HG03378 (cell line): Measurements from ENCODE around the gene EEFSEC.

Experiments used
- ATAC-seq: cut with Tn5 transposase; IDR thresholded peaks from one replicate; pipeline ENCODE4 v1.9.1; 2021; ENCODE audit warnings: mild to moderate bottlenecking, moderate library complexity; ENCODE audit not compliant: unreplicated experiment

Gene EEFSEC

DNA sequence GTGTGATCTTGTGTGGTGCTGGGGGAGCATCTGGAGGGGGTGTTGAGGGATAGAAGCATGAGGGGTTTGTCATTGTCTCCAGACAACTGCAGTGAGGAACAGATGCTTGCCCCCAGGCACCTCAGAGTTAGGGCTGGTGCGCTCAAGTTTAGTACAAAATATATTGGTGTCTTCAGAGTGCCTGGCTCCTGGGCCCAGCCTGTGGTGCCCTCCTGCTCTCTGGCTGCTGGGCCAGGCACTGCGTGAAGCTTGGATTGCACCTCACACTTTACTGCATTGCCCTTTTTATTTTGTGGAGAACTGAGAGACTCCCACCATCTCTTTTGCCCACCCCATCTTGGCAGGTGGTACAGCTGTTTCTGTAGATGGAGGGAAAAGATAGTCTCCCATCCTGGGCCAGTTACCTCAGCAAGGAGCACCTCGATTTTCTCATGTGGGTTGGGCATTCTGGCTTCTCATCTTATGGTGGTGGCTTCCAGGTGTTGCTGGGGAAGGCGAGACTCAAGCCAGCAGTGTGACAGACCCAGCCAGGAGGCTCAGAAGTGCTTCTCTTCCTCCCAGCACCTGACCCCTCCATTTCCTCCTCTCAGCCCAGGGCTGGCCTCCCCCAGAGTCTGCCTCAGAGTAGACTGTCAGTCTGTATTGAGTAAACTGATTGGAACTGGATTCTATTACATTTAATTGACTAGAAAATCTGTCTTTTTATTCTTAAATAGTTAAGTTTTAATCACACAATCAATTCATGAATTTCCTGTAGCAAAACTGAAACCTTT is 173.0 kb downstream of the EEFSEC start:
- ATAC-seq, result no peak

GRCh38 chr3:128327606-128328031 is 174.3 kb downstream of the EEFSEC start:
- ATAC-seq, result no peak

- no peak for ATAC-seq
These were observed 175.5 kb downstream of the EEFSEC start for GRCh38 chr3:128328546-128329458.

DNA sequence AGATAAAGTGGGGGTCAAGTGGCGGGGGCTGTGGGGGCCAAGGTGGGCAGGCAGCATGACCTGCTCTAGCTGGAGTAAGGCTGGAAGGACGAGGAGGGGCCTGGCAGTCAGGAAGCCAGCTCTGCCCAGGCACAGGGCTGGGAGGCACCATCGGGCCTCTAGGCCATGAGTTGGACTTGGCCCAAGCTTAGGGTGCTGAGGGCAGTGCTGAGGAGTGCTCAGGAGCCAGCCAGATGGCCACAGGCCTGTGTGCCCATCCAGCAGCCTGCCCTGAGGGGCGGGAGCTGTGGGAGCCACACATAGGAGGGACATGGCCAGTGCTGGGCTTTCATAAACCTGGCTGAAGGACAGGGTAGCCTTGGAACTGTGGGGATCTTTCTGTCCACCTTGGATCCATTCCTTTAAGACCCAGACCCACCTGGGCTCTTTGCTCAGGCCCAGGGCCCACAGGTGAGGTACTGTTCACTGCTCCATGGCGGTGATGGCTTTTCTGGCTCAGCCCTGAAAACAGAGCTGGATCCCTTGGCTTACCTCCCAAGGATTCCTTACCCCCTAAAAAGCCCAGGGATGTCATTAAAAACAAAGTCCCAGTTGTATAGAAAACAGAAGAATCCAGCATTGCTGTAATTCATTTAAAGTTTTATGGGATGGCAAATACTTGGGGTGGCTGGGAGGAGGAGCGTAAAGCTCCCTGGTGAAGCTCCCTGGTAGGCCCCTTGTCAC is 176.4 kb downstream of the EEFSEC start:
- no peak for ATAC-seq

DNA sequence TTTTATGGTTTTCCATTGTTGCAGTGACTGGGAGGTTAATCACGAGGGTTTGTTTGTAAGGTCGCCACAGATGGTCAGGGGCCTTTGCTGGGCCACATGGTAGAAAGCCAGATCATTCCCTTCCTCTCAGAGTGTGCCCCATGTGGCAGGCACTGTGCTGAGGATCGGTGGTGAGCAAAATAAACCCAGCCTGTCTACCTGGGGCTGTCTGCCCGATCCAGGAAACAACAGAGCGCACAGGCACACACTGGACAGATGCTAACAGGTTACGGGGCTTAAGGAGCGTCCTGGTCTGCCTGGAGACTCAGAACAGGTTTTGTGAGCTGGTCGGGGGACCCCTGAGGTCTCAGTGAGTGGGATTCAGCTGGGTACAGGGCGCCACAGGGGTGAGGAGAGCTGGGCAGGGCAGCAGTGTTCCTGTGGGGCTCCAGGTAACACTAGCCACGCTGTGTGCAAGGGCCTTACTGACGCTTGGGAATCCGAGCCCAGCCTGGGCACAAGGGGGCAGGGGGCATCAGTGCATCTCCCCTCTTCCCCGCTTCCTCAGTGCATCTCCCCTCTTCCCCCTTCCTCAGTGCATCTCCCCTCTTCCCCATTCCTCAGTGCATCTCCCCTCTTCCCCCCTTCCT is 177.0 kb downstream of the EEFSEC start:
- no peak for ATAC-seq

DNA sequence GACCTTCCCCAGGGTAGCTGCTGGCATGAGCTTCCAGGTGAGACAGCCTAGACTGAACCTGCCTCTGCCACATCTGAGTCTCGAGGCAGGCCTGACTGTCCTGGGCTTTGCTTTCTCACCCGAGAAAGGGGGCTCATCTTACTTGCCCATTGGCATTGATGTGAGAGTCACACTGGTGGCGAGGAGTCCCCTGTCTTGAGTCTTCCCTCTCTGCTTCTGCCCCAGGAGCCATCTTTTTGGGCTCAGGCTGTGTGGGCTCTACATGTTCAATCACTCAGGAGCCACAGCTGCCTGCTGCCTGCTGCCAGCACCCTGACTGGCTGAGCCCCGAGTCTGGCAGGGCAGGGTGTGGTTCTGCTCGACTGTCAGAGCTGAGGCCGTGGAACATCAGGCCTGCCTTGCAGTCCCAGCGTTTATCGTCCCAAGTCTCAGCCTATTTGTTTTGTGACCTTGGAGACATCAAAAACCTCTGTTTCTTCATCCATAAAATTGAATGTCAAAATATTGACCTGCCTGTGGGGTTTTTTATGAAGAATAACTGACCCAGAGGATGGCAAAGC is 180.9 kb downstream of the EEFSEC start:
- ATAC-seq, result no peak

DNA sequence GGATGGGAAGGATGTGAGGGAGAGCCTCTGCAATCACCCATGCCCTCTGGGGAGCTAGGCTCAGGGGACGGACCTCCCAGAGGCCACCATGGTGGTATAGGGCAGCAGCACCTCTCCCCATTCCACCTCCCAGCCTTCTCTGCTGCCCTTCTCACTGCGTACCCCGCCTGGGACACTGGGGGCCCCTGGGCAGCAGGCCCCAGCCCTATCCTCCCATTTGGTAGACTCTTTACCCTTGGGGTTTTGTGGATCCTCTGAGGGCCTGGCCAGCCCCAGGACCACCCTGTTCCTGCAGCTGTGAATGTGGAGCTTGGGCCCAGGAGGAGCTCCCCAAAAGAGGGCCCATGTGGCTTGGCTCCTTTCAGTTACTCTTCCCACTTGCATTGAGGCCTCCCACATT is 181.5 kb downstream of the EEFSEC start:
- no peak for ATAC-seq

- ATAC-seq, result no peak
These were observed 182.5 kb downstream of the EEFSEC start for GRCh38 chr3:128335621-128336296.

DNA sequence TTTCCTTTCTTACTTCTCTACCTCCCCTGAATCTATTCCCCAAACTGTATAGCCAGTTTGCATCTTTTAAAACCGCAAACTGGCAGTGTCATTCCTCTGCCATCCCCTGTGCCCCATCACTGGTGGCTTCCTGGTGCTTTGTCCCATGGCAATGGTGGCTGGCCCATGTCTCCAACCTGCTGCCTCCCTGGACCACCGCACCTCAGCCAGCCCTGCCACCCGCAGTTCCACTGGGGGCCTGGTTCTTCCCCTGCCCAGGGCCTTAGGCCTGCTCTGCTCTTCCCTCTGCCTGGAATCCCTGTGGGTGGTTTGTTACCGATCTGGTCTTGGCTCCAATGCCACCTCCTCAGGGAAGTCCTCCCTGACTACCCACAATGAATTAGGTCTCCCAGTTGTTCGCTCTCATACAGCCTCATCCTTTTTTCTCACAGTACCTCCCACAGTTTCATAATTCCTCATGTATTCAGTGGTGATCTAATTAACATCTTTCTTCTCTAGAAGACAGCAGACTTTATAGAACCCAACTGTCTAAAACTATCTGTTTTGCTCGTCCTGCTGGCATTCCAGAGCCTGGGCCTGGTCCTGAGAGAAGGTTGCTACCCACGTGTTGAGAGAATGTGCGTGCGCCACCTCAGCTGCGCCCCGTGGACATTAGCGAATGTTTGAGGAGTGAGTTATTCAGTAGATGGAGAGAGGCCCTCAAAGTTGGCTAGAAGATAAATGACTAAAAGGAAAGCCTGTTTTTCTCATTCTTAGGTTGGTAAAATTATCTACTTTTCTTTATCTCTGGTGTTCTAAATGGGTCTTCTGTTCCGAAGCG is 183.3 kb downstream of the EEFSEC start:
- no peak for ATAC-seq

DNA sequence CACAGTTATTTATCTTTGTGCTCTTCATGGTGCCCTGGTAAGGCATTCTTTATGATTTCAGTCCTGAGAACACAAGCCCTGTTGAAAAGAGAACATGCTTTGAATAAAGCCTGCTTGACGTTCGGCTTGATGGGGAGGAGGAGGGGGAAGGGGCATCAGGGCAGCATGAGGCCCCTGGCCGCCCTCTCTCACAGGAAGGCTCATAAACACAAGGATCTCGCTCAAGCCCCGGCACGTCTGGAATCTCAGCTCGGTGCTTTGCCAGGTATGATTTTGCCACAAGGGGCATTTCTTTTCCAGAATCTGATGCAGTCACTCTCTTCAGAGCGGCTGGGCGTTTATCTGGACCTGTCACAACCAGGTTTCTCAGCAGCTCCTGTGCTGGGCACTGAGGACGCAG is 184.0 kb downstream of the EEFSEC start:
- no peak for ATAC-seq

GRCh38 chr3:128338536-128339330 is 185.5 kb downstream of the EEFSEC start:
- no peak for ATAC-seq

GRCh38 chr3:128339491-128340012 is 186.3 kb downstream of the EEFSEC start:
- ATAC-seq, result no peak

GRCh38 chr3:128340198-128340903 is 187.1 kb downstream of the EEFSEC start:
- no peak for ATAC-seq

DNA sequence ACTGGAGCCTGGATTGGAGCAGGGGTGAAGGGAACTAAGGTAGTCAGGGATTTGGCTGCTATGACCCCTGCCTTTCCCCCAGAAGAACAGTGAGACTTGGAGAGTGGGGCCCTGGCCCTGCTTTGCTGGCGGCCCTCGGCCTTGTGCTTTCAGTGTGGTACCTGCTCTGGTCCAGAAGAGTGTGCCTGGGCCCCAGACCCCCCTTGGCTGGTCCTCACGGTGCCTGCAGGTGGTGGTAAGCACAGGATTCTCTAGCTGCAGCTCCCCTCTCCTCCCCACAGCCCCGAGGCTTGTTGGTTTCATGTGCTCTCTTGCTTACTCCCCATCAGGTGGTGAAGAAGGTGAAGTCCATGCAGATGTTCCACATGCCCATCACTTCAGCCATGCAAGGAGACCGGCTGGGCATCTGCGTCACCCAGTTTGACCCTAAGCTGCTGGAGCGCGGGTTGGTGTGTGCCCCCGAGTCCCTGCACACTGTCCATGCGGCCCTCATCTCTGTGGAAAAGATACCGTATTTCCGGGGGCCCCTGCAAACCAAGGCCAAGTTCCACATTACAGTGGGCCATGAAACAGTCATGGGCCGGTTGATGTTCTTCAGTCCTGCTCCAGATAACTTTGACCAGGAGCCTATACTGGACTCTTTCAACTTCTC is 187.7 kb downstream of the EEFSEC start:
- no peak for ATAC-seq

GRCh38 chr3:128341659-128342395 is 188.5 kb downstream of the EEFSEC start:
- ATAC-seq, result no peak

- ATAC-seq, result no peak
These were observed 189.5 kb downstream of the EEFSEC start for GRCh38 chr3:128342701-128343180.
